Fibroblast of skin of abdomen (primary cell): Measurements from ENCODE around the gene PPWD1. TPM values are rescaled to one million over a fixed set of nuclear protein-coding genes. Genes with fewer than 3 reads are reported as not detected.
"Not testable (repeated sequence)": the region's sequence is repeated elsewhere in the genome, so short reads cannot be mapped to it uniquely, and the experiment has no call there.

Source experiments
- DNase-seq: peaks from one replicate; pipeline ENCODE4 v3.0.0-alpha.2; 2013
- polyA plus RNA-seq, 2 experiments: library from polyadenylated mRNA; unstranded; fragments of 120-200 nt; gene quantifications; one replicate each; pipeline ENCODE4 v1.2.1, GENCODE V29; 2013; ENCODE audit not compliant: insufficient read length in 2 of 2

PPWD1 gene
- polyA plus RNA-seq (2013, experiment 1 of 2; ENCODE audit: insufficient read length), result 28.3 TPM
- 30.3 TPM for polyA plus RNA-seq (2013, experiment 2 of 2; ENCODE audit: insufficient read length)

- peak; percentile 95 for DNase-seq
Observed at GRCh38 chr5:65562731-65563701, at the start of gene PPWD1, which contains the start of gene CENPK. Gene PPWD1 (plus strand): TSS chr5:65563296. CDS start chr5:65563311, 15 bp downstream. Gene CENPK (minus strand): TSS chr5:65563168. CDS start chr5:65554907, 8,261 bp downstream.

- DNase-seq, result no peak
Observed at GRCh38 chr5:65525726-65526125, 37.4 kb upstream of the PPWD1 start.

GRCh38 chr5:65530904-65531303, 32.2 kb upstream of the PPWD1 start:
- no peak for DNase-seq

GRCh38 chr5:65535529-65535987, 27.5 kb upstream of the PPWD1 start:
- peak; percentile 5 for DNase-seq

- DNase-seq, result no peak
Observed at GRCh38 chr5:65539827-65540226, 23.3 kb upstream of the PPWD1 start.

GRCh38 chr5:65544473-65544872, 18.6 kb upstream of the PPWD1 start:
- no peak for DNase-seq

- no peak for DNase-seq
Observed at GRCh38 chr5:65546141-65546540, 17.0 kb upstream of the PPWD1 start.

- no peak for DNase-seq
Observed at GRCh38 chr5:65548281-65548680, 14.8 kb upstream of the PPWD1 start.

- no peak for DNase-seq
Observed at GRCh38 chr5:65553941-65554340, 9.2 kb upstream of the PPWD1 start.

- no peak for DNase-seq
Observed at GRCh38 chr5:65555287-65555686, 7.8 kb upstream of the PPWD1 start.

- DNase-seq, result no peak
Observed at GRCh38 chr5:65556181-65556580, 6.9 kb upstream of the PPWD1 start.

GRCh38 chr5:65556718-65557117, 6.4 kb upstream of the PPWD1 start:
- no peak for DNase-seq

- no peak for DNase-seq
Observed at GRCh38 chr5:65563777-65564176, 681 bp downstream of the PPWD1 start.

GRCh38 chr5:65566505-65566904, 3.4 kb downstream of the PPWD1 start:
- DNase-seq, result no peak

GRCh38 chr5:65570598-65571226, 7.6 kb downstream of the PPWD1 start:
- DNase-seq, result no peak

- no peak for DNase-seq
Observed at GRCh38 chr5:65577141-65577540, 14.0 kb downstream of the PPWD1 start.

- no peak for DNase-seq
Observed at GRCh38 chr5:65588694-65589093, 25.6 kb downstream of the PPWD1 start.

- not testable (repeated sequence) for DNase-seq
Observed at GRCh38 chr5:65601761-65602160, 38.7 kb downstream of the PPWD1 start.

GRCh38 chr5:65611524-65611923, 48.4 kb downstream of the PPWD1 start:
- DNase-seq, result no peak

- DNase-seq, result no peak
Observed at GRCh38 chr5:65612298-65612907, 49.3 kb downstream of the PPWD1 start.

GRCh38 chr5:65620021-65620420, 56.9 kb downstream of the PPWD1 start:
- no peak for DNase-seq

GRCh38 chr5:65621961-65622360, 58.9 kb downstream of the PPWD1 start:
- DNase-seq, result not testable (repeated sequence)

GRCh38 chr5:65623482-65623881, 60.4 kb downstream of the PPWD1 start:
- DNase-seq, result no peak
